ENCODE data around the gene ZNF444.
"Not testable (repeated sequence)": the region's sequence is repeated elsewhere in the genome, so short reads cannot be mapped to it uniquely, and the experiment has no call there.

ZNF444 gene

DNA sequence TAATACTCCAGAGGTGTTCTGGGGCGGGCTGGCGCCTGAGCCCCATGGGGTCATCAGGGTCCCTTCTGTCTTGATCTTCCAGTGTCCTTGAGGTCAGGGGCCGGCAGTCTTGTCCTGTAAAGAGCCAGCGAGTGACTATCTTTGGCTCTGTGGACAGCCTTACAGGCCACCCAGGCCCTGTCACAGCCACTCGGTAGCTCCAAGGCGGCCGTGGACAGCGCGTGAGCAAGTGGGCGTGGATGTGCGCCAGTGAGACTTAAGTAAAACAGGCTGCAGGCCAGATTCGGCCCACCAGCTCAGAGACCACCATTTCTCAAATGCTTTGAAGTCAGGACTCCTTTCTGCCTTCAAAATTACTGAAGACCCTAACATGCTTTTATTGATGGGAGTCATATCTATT lies 3.7 kb downstream of the ZNF444 start:
- DNase-seq (ENCODE audit: extremely low read depth in 1 of 2, low read depth in 1 of 2), result no peak

DNA sequence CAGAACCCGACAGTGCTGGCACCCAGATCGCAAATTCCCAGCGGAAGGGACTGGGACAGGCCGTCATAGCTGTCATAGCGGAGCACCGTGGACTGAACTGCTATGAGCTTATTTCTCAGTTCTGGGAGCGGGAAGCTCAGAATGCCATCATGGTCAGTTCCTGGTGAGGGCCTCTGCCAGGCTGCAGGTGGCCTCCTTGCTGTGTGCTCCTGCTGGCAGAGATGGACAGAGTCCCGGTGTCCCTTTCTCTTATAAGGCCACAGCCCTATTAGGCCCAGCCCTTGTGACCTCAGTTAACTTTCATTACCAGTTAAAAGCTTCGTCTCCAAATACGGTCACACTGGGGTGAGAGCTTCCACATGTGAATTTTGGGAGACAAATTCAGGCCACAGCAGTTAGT lies 4.6 kb downstream of the ZNF444 start:
- DNase-seq (ENCODE audit: extremely low read depth in 1 of 2, low read depth in 1 of 2), result no peak

DNA sequence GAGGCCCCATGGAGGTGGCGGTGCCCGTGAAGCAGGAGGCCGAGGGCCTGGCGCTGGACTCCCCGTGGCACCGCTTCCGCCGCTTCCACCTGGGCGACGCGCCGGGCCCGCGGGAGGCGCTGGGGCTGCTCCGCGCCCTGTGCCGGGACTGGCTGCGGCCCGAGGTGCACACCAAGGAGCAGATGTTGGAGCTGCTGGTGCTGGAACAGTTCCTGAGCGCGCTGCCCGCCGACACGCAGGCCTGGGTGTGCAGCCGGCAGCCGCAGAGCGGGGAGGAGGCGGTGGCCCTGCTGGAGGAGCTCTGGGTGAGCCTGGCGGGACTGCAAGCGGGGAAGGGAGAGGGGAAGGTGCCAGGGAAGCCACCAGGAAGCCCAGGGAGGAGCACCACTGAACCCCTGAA lies 5.8 kb downstream of the ZNF444 start:
- no peak for DNase-seq (ENCODE audit: extremely low read depth in 1 of 2, low read depth in 1 of 2)

- DNase-seq (ENCODE audit: extremely low read depth in 1 of 2, low read depth in 1 of 2), result no peak
Measured at GRCh38 chr19:56147307-56147706, 6.2 kb downstream of the ZNF444 start.

GRCh38 chr19:56148096-56148495 lies 7.0 kb downstream of the ZNF444 start:
- DNase-seq (ENCODE audit: extremely low read depth in 1 of 2, low read depth in 1 of 2), result no peak

DNA sequence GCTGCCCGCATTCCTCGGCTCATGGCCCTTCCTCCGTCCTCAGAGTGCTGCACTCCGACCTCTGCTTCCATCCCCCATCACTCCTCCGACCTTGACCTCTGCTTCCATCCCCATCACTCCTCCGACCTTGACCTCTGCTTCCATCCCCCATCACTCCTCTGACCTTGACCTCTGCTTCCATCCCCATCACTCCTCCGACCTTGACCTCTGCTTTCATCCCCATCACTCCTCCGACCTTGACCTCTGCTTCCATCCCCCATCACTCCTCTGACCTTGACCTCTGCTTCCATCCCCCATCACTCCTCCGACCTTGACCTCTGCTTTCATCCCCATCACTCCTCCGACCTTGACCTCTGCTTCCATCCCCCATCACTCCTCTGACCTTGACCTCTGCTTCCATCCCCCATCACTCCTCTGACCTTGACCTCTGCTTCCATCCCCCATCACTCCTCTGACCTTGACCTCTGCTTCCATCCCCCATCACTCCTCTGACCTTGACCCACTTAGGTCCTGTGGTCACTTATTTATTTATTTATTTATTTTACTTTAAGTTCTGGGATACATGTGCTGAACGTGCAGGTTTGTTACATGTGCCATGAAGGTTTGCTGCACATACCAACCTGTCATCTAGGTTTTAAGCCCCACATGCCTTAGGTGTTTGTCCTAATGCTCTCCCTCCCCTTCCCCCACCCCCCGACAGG lies 8.0 kb downstream of the ZNF444 start:
- DNase-seq (ENCODE audit: extremely low read depth in 1 of 2, low read depth in 1 of 2), result not testable (repeated sequence)

DNA sequence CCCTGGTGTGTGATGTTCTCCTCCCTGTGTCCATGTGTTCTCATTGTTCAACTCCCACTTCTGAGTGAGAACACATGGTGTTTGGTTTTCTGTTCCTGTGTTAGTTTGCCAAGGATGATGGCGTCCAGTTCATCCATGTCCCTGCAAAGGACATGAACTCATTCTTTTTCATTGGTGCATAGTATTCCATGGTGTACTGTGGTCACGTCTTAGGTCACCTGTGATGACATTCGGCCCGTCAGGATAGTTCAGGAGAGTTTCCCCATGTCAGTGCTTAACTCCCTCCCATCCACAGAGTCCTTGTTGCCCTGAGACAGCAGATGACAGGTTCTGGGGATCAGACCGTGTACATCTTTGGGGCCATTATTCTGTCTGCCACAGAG lies 8.6 kb downstream of the ZNF444 start:
- no peak for DNase-seq (ENCODE audit: extremely low read depth in 1 of 2, low read depth in 1 of 2)

DNA sequence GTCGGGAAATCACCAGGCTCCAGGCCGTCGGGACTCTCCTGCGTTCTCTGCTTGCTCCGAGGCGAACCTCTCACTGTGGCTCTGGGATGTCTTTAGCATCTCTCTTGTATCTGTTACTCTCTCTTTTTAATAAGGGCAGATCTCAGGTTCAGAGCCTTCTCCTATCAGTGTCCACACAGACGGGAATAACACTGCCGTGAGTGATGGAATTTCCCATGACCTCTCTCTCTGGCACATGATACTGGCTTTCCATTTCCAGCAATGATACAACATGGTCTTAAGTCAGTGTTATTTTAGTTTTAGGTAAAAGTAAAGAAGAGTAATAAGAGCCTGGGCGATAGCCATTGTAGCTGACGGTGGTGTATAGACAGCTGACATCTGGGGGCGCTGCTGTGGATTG lies 9.3 kb downstream of the ZNF444 start:
- DNase-seq (ENCODE audit: extremely low read depth in 1 of 2, low read depth in 1 of 2), result no peak

DNA sequence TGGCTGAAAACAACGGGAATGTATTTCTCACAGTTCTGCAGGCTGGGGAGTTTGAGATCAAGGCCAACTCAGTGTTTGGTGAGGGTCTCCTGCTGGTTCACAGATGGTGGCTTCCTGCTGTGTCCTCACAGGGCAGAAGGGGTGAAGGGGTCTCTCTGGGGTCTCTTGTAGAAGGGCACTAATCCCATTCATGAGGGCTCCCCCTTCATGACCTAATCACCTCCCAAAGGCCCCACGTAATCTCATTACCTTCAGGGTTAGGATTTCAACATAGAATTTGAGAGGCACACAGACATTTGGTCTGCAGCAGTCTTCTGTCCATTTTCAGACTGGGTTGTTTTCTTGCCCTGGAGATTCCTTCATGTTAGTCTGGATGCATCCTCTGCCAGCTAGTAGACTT lies 11.6 kb downstream of the ZNF444 start:
- DNase-seq (ENCODE audit: extremely low read depth in 1 of 2, low read depth in 1 of 2), result no peak

- DNase-seq (ENCODE audit: extremely low read depth in 1 of 2, low read depth in 1 of 2), result no peak
Measured at GRCh38 chr19:56153507-56153906, 12.4 kb downstream of the ZNF444 start.

- DNase-seq (ENCODE audit: extremely low read depth in 1 of 2, low read depth in 1 of 2), result no peak
Measured at GRCh38 chr19:56155124-56155687, 14.1 kb downstream of the ZNF444 start.

DNA sequence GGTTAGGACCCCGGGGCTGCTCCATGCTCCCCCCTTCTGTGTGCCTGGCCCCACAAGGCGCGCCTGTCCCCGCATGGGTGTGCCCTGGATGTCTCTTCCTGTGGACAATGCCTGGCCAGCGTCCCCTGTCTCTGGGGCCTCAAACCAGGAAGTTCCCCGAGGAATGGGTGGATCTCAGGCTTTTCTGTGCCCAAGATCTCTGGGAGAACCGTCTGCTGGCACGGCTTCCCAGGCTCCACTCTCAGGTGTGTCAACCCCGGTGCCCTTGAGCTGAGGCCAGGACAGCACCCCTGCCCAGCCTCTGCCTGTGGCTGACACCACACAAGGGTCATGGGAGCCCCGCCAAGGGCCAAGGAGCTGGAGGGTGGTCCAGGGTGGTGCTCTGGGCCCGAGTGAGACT lies 15.7 kb downstream of the ZNF444 start:
- DNase-seq (ENCODE audit: extremely low read depth in 1 of 2, low read depth in 1 of 2), result no peak

GRCh38 chr19:56158170-56158757 lies 17.2 kb downstream of the ZNF444 start:
- no peak for DNase-seq (ENCODE audit: extremely low read depth in 1 of 2, low read depth in 1 of 2)

DNA sequence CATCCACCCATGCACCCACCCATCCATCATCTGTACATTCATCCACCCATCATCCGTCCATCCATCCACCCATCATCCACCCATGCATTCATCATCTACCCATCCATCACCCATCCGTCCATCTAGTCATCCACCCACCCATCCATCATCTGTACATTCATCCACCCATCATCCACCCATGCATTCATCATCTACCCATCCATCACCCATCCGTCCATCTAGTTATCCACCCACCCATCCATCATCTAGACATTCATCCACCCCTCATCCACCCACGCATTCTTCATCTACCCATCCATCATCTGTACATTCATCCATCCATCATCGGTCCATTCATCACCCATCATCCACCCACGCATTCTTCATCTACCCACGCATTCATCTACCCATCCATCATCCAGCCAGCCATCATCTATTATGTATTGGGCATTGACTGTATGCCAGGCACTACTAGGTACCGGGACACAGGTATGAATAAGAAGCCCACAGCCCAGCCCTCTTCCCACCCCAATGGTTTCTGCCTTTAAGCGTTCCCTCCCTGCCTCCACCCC lies 18.0 kb downstream of the ZNF444 start:
- DNase-seq (ENCODE audit: extremely low read depth in 1 of 2, low read depth in 1 of 2), result no peak

DNA sequence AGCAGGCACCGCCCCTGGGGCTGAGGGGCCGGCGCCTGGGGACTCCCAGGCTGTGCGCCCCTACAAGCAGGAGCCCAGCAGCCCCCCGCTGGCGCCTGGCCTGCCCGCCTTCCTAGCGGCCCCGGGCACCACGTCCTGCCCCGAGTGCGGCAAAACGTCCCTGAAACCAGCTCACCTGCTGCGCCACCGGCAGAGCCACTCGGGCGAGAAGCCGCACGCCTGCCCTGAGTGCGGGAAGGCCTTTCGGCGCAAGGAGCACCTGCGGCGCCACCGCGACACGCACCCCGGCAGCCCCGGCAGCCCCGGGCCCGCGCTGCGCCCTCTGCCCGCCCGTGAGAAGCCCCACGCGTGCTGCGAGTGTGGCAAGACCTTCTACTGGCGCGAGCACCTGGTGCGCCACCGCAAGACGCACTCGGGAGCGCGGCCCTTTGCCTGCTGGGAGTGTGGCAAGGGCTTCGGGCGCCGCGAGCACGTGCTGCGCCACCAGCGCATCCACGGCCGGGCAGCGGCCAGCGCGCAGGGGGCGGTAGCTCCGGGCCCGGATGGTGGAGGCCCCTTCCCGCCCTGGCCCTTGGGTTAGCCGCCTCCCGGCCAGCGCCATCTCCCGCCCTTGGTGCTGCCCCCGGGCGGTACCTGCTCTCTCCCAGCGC lies 18.7 kb downstream of the ZNF444 start:
- DNase-seq (ENCODE audit: extremely low read depth in 1 of 2, low read depth in 1 of 2), result no peak

GRCh38 chr19:56161534-56161933 lies 20.4 kb downstream of the ZNF444 start:
- no peak for DNase-seq (ENCODE audit: extremely low read depth in 1 of 2, low read depth in 1 of 2)

GRCh38 chr19:56162258-56162657 lies 21.2 kb downstream of the ZNF444 start:
- DNase-seq (ENCODE audit: extremely low read depth in 1 of 2, low read depth in 1 of 2), result peak in 1 of 2 donors; percentile 49

GRCh38 chr19:56163097-56163496 lies 22.0 kb downstream of the ZNF444 start:
- DNase-seq (ENCODE audit: extremely low read depth in 1 of 2, low read depth in 1 of 2), result no peak

GRCh38 chr19:56167064-56167578 lies 26.0 kb downstream of the ZNF444 start:
- no peak for DNase-seq (ENCODE audit: extremely low read depth in 1 of 2, low read depth in 1 of 2)

- DNase-seq (ENCODE audit: extremely low read depth in 1 of 2, low read depth in 1 of 2), result no peak
Measured at GRCh38 chr19:56170261-56170660, 29.2 kb downstream of the ZNF444 start.

DNA sequence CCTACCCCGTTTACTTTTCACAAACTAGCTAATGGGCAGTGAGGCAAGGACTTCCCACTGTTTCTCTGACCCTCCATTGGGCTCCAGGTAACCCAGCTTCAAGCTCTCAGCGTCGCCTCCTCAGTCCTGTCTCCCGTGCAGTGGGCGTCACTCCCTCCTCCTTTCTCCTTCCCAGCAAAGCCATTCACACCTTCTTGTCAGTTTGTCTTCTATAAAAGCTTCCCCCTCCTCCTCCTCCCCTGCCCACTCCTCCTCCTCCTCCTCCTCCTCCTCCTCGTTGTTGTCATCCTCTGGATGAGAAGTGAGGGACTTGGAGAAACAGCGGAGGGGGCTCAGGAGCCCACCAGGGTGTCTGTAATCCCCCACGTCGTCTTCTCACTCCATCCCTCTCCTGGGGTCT lies 33.0 kb downstream of the ZNF444 start:
- no peak for DNase-seq (ENCODE audit: extremely low read depth in 1 of 2, low read depth in 1 of 2)

DNA sequence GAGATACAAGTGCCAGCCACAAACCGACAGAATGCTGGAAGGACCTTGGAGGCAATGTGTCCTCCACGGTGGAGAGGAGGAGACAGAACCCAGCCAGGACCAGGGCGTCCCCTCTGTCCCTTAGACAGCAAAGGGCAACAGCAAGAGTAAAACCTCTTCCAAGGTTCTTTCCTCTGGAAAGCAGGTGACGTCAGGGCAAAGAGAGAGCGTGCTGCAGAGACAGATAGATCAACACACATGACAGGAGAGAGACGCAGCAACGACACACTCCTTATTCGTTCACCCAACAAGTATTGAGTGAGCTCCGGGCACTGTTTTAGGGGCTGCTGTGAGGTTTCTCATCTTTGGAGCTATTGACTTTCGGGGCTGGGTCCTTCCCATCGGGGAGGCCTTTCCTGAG lies 33.5 kb downstream of the ZNF444 start:
- no peak for DNase-seq (ENCODE audit: extremely low read depth in 1 of 2, low read depth in 1 of 2)

Measured in stimulated activated CD8-positive, alpha-beta memory T cell treated with anti-CD3 and anti-CD28 coated beads, Interleukin-7, amount 100 ng/mL, for 48 hours (primary cell).